OCI-LY1 (cell line): ENCODE results near the gene SDCCAG8.

Experiments
- H2AFZ ChIP-seq: fragments of 200-600 bp; sonication (generic), shearing (Covaris generic); 2 replicates; pipeline ENCODE4 v1.6.0; 2014; ENCODE audit warnings: antibody characterized with exemption, mild to moderate bottlenecking, low read length
- H3F3A ChIP-seq: fragments of 200-600 bp; sonication (generic), shearing (Covaris generic); 2 replicates; pipeline ENCODE4 v1.6.0; 2014; ENCODE audit warnings: mild to moderate bottlenecking, antibody characterized with exemption, low read length, moderate library complexity; ENCODE audit not compliant: insufficient read depth
- H3K27ac ChIP-seq: fragments of 200-600 bp; sonication (generic); 2 replicates; pipeline ENCODE4 v1.5.1; 2014; ENCODE audit warnings: low read length, mixed run types, mild to moderate bottlenecking, low read depth; ENCODE audit not compliant: poor library complexity, severe bottlenecking
- H3K27me3 ChIP-seq: fragments of 200-600 bp; sonication (generic); 2 replicates; pipeline ENCODE4 v1.6.0; 2014; ENCODE audit warnings: antibody characterized with exemption, mild to moderate bottlenecking, low read length, moderate library complexity; ENCODE audit not compliant: insufficient read depth
- H3K36me3 ChIP-seq: fragments of 200-600 bp; sonication (generic); 2 replicates; pipeline ENCODE4 v1.6.1; 2014; ENCODE audit warnings: mild to moderate bottlenecking, antibody characterized with exemption, low read length, moderate library complexity, mixed read lengths; ENCODE audit not compliant: insufficient read depth
- H3K4me1 ChIP-seq: fragments of 200-600 bp; sonication (generic); 2 replicates; pipeline ENCODE4 v1.5.1; 2014; ENCODE audit warnings: mild to moderate bottlenecking, low read length, moderate library complexity; ENCODE audit not compliant: insufficient read depth, severe bottlenecking
- H3K4me2 ChIP-seq: fragments of 200-600 bp; sonication (generic), shearing (Covaris generic); 2 replicates; pipeline ENCODE4 v1.6.1; 2014; ENCODE audit warnings: low read length
- H3K4me3 ChIP-seq: fragments of 200-600 bp; sonication (generic); 2 replicates; pipeline ENCODE4 v1.5.1; 2014; ENCODE audit warnings: low read length, low read depth, mild to moderate bottlenecking, mixed read lengths; ENCODE audit not compliant: poor library complexity, severe bottlenecking
- H3K79me2 ChIP-seq: fragments of 200-600 bp; shearing (Covaris generic); 2 replicates; pipeline ENCODE4 v1.6.1; 2016; ENCODE audit warnings: mixed run types, low read length, mixed read lengths; ENCODE audit not compliant: insufficient read depth
- H3K9ac ChIP-seq: fragments of 200-600 bp; sonication (generic), shearing (Covaris generic); 2 replicates; pipeline ENCODE4 v1.6.1; 2014; ENCODE audit warnings: mild to moderate bottlenecking, low read length, mixed read lengths
- H3K9me2 ChIP-seq: fragments of 200-600 bp; sonication (generic), shearing (Covaris generic); 2 replicates; pipeline ENCODE4 v1.6.1; 2014; ENCODE audit warnings: low read depth, mild to moderate bottlenecking, low read length, mixed read lengths
- H3K9me3 ChIP-seq: fragments of 200-600 bp; shearing (Covaris generic); 2 replicates; pipeline ENCODE4 v1.6.1; 2014; ENCODE audit warnings: low read length, mixed read lengths
- H4K20me1 ChIP-seq: fragments of 200-600 bp; sonication (generic), shearing (Covaris generic); 2 replicates; pipeline ENCODE4 v1.6.0; 2016; ENCODE audit warnings: mild to moderate bottlenecking, low read length; ENCODE audit not compliant: insufficient read depth
- CTCF ChIP-seq: fragments of 200-600 bp; sonication (generic), shearing (Covaris generic); IDR thresholded peaks from 2 replicates; pipeline ENCODE4 v1.5.1; 2017; ENCODE audit warnings: mild to moderate bottlenecking, antibody characterized with exemption, low read length, moderate library complexity, mixed read lengths
- EZH2 ChIP-seq: fragments of 200-600 bp; sonication (generic), shearing (Covaris generic); IDR thresholded peaks from 2 replicates; pipeline ENCODE4 v1.8.0; 2017; ENCODE audit warnings: borderline replicate concordance, mixed run types, mild to moderate bottlenecking, antibody characterized with exemption, low read length, moderate library complexity, mixed read lengths

Gene SDCCAG8

GRCh38 chr1:243390162-243390791 lies 134.4 kb downstream of the SDCCAG8 start:
- no peaks in the 10 kb centered on the region for H3F3A ChIP-seq
- H3K4me3 ChIP-seq = no peak overlapping the region
- no peak overlapping the region for H2AFZ ChIP-seq
- H3K9ac ChIP-seq = no peak overlapping the region
- H3K36me3 ChIP-seq = no peaks in the 10 kb centered on the region
- no peaks in the 10 kb centered on the region for H3K9me3 ChIP-seq
- no peak for TF ChIP-seq CTCF
- TF ChIP-seq EZH2 = no peak
- H4K20me1 ChIP-seq = no peaks in the 10 kb centered on the region
- H3K4me2 ChIP-seq = no peak overlapping the region
- H3K79me2 ChIP-seq = no peaks in the 10 kb centered on the region
- H3K27ac ChIP-seq = no peak overlapping the region
- no peaks in the 10 kb centered on the region for H3K27me3 ChIP-seq
- H3K9me2 ChIP-seq = no peaks in the 10 kb centered on the region
- H3K4me1 ChIP-seq = no peaks in the 10 kb centered on the region

DNA sequence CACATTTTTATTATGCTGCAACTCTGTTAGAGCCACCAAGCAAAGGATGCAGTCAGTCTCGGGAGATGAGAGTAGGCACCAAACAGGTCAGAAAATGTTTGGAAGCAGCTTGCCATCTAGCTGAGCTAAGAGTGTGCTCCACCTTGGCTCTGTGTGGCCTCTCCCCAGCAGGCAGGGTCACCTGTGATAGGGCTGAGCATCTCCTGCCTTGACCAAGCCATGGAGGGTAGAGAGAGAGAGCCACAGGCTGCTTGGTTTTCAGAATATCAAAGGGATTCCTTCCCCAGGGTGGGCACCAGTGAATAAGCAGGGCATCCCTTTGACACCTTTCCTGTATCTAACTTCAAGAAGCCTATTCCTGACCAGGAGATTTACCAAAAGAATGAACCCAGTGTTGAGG lies 135.5 kb downstream of the SDCCAG8 start:
- H3K79me2 ChIP-seq = no peaks in the 10 kb centered on the region
- no peak overlapping the region for H3K27ac ChIP-seq
- no peaks in the 10 kb centered on the region for H4K20me1 ChIP-seq
- no peaks in the 10 kb centered on the region for H3K4me1 ChIP-seq
- no peaks in the 10 kb centered on the region for H3K9me2 ChIP-seq
- TF ChIP-seq CTCF (no peak), EZH2 (no peak)
- H3F3A ChIP-seq = no peaks in the 10 kb centered on the region
- H2AFZ ChIP-seq = no peak overlapping the region
- no peaks in the 10 kb centered on the region for H3K27me3 ChIP-seq
- H3K9me3 ChIP-seq = no peaks in the 10 kb centered on the region
- no peak overlapping the region for H3K4me2 ChIP-seq
- no peak overlapping the region for H3K4me3 ChIP-seq
- H3K36me3 ChIP-seq = no peaks in the 10 kb centered on the region
- no peak overlapping the region for H3K9ac ChIP-seq

GRCh38 chr1:243393096-243393495 lies 137.3 kb downstream of the SDCCAG8 start:
- Histone ChIP-seq H3K36me3 (no peaks in the 10 kb centered on the region), H3K9me2 (no peaks in the 10 kb centered on the region), H3F3A (no peaks in the 10 kb centered on the region), H4K20me1 (no peaks in the 10 kb centered on the region), H3K79me2 (no peaks in the 10 kb centered on the region), H3K9me3 (no peaks in the 10 kb centered on the region), H3K27me3 (no peaks in the 10 kb centered on the region), H3K4me1 (no peaks in the 10 kb centered on the region), H3K4me3 (no peak overlapping the region), H3K4me2 (no peak overlapping the region), H3K27ac (no peak overlapping the region), H3K9ac (no peak overlapping the region), H2AFZ (no peak overlapping the region)
- no peak for TF ChIP-seq CTCF
- no peak for TF ChIP-seq EZH2
